ENCODE data around the gene TRIM14. TPM values are rescaled to one million over a fixed set of nuclear protein-coding genes. Genes with fewer than 3 reads are reported as not detected.
"Not testable (repeated sequence)": the region's sequence is repeated elsewhere in the genome, so short reads cannot be mapped to it uniquely, and the experiment has no call there.

Gene TRIM14
- polyA plus RNA-seq, 1 experiment = 9.9 TPM

DNA sequence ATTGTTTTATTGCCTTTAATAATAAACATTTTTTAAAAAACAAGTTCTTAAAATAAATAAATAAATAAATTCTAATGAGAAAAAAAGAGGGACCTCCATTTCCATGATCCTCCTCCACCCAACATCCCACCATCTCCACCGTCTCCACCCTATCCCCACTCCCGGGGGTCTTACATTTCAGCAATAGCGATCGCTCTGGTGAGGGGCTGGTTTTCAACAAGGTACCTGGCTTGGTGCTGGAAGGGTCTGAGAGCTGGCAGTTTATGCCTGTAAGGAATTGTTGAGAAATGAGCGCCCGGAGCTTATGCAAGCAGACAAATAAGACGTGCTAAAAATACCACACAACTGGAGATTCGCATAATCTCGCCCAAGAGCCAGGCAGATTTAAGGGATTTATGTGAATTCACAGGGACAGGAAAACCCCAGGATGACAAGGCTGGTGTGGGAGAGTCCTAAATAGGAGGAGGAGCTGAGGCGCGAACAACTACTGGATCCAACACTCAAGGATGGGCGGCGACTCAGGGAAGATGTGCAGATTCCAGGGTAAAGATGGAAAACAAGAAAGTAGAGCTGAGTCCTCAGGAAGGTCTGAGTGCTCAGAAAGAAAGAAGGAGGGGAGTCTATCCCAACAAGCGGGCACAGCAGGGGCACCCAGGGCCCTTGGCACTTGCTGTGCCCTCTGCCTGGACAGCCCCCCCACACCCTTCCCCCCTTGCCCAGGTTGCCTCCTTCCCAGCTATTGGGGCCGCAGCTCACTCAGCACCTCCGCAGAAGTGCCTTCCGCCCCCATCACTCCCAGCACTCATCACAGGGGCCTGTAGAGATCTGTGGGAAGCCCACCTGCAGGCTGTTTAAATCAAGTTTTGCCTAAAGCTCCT lies 27.0 kb downstream of the TRIM14 start:
- no peak overlapping the region for H3K4me3 ChIP-seq (ENCODE audit: low read depth, low read length)
- CTCF ChIA-PET = interaction anchor here (1.4 kb wide), 1 partner anchor 18 kb away, joined by 4 read pairs; no protein-coding TSS in a partner anchor
- no peak for DNase-seq (ENCODE audit: low read depth)
- H3K36me3 ChIP-seq (ENCODE audit: control insufficient read depth, insufficient read depth, low read length) = peaks cover 2% of the 10 kb centered on the region; the same call in 1 of the 2 replicates
- H3K27me3 ChIP-seq (ENCODE audit: control insufficient read depth, insufficient read depth, low read length) = no peaks in the 10 kb centered on the region
- TF ChIP-seq, protein P1, sequence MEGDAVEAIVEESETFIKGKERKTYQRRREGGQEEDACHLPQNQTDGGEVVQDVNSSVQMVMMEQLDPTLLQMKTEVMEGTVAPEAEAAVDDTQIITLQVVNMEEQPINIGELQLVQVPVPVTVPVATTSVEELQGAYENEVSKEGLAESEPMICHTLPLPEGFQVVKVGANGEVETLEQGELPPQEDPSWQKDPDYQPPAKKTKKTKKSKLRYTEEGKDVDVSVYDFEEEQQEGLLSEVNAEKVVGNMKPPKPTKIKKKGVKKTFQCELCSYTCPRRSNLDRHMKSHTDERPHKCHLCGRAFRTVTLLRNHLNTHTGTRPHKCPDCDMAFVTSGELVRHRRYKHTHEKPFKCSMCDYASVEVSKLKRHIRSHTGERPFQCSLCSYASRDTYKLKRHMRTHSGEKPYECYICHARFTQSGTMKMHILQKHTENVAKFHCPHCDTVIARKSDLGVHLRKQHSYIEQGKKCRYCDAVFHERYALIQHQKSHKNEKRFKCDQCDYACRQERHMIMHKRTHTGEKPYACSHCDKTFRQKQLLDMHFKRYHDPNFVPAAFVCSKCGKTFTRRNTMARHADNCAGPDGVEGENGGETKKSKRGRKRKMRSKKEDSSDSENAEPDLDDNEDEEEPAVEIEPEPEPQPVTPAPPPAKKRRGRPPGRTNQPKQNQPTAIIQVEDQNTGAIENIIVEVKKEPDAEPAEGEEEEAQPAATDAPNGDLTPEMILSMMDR (IDR thresholded peaks at IDR 0.05; ENCODE audit: insufficient read depth, low read depth, low read length) = no peak
- POLR2A ChIA-PET = no interaction called here

DNA sequence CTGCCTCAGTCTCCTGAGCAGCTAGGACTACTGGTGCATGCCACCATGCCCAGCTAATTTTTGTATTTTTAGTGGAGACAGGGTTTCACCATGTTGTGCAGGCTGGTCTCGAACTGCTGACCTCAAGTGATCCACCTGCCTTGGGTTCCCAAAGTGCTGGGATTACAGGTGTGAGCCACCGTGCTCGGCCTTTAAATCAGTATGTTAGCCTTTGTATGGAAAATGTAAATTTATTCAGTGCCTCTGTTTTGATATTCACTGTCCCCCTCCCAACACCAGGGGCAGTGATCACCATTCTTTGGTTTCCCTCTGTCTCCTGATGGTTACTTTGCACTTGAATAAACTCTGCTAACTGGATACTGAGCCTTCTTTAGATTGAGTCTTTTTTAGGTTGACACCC lies 28.3 kb downstream of the TRIM14 start:
- POLR2A ChIA-PET; H3K36me3 ChIP-seq (ENCODE audit: control insufficient read depth, insufficient read depth, low read length); DNase-seq (ENCODE audit: low read depth); H3K27me3 ChIP-seq (ENCODE audit: control insufficient read depth, insufficient read depth, low read length); H3K4me3 ChIP-seq (ENCODE audit: low read depth, low read length): not testable (repeated sequence)
- CTCF ChIA-PET = interaction anchor here (0.7 kb wide), 1 partner anchor 20 kb away, joined by 3 read pairs; no protein-coding TSS in a partner anchor

DNA sequence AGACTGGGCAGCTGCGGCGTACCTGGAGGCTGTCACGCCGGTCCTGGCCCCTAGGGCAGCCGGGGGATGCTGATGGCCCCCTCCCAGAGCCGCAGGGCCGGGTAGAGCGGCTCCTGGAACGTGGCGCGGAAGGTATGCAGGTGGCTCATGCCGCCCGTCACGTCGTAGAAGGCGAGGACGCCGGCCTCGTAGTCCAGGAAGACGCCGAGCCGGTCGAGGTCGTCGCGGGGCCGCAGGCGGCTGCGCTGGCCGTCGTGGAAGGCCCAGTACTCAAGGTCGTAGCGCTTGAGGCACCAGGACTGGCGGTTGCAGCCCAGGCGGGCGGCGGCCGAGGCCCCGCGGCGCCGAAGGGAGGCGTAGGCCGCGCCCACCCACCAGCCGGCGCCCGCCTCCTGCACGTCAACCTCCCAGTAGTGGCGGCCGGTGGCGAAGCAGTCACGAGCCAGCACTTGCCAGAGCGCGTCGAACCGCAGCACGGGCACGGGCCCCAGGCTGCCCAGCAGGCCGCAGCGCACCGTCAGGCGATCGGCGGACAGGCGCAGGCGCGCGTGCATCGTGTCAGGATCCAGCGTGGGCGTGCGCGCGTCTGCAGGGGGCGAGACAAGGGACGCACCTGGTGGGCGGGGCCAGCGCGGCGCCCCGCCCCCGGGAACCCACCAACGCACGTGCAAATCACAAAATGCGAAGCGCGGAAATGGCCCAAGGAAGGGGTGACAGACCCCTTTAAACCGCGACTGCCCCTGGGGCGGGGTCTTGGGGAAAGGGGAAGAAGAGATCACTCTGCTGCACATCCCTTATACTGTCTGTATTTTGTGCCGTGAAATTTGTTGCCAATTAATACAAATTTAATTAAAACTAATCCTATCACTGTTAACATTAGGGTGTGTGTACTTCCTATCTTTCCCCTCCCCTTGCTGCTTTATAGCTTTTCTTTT lies 31.3 kb downstream of the TRIM14 start:
- CTCF ChIA-PET = no interaction called here
- peak overlapping the region; percentile 17; the same call in 1 of the 2 replicates for H3K4me3 ChIP-seq (ENCODE audit: low read depth, low read length)
- TF ChIP-seq, protein P1 (IDR thresholded peaks at IDR 0.05; ENCODE audit: insufficient read depth, low read depth, low read length) = no peak
- POLR2A ChIA-PET = no interaction called here
- no peak for DNase-seq (ENCODE audit: low read depth)
- H3K36me3 ChIP-seq (ENCODE audit: control insufficient read depth, insufficient read depth, low read length) = peaks cover 4% of the 10 kb centered on the region; the same call in 1 of the 2 replicates
- H3K27me3 ChIP-seq (ENCODE audit: control insufficient read depth, insufficient read depth, low read length) = no peaks in the 10 kb centered on the region

DNA sequence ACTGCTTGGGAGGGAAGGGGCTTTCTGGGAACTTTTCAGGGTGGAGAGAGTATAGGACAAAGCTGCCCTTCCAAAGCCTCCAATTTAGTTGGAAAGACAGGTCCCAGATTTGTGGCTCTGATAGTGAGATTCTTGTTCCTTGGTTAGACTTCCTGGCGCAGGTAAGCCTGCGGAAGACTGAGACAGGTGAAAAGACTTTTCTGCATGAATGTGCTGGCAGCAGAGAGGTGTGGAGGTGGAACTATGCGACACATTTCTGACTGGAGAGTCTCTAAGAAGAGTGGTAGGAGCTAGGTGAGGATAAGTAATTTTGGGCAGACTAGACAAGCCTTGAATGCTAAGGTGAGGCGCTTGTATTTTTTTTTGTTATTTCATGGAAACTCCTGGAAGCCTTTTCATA lies 32.6 kb downstream of the TRIM14 start:
- H3K4me3 ChIP-seq (ENCODE audit: low read depth, low read length) = no peak overlapping the region
- TF ChIP-seq, protein P1 (IDR thresholded peaks at IDR 0.05; ENCODE audit: insufficient read depth, low read depth, low read length) = no peak
- H3K36me3 ChIP-seq (ENCODE audit: control insufficient read depth, insufficient read depth, low read length) = peaks cover 6% of the 10 kb centered on the region
- DNase-seq (ENCODE audit: low read depth) = no peak
- no peaks in the 10 kb centered on the region for H3K27me3 ChIP-seq (ENCODE audit: control insufficient read depth, insufficient read depth, low read length)
- ChIA-PET POLR2A (no interaction called here), CTCF (interaction anchor here (0.7 kb wide), 1 partner anchor 128 kb away, joined by 3 read pairs; no protein-coding TSS in a partner anchor)

DNA sequence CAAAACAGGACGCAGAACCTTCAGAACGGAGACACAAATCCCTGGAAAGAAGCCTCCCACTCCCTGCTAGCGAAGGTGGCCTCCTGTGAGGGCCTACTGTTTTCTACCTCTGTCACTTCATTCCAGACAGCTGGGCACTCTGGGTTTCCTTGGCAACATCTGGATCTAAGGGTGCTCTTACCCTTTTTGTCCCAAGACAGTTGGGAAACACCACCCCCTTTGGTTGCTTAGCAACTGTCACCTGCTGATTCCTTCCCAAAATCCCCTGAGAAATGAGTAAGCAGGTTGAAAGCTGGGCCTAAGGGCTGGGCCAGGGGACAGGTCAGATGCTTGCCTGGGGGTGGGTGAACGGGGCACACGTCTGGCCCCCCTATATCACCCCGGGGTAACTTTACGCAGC lies 33.1 kb downstream of the TRIM14 start:
- peaks cover 11% of the 10 kb centered on the region for H3K36me3 ChIP-seq (ENCODE audit: control insufficient read depth, insufficient read depth, low read length)
- no peaks in the 10 kb centered on the region for H3K27me3 ChIP-seq (ENCODE audit: control insufficient read depth, insufficient read depth, low read length)
- ChIA-PET CTCF (interaction anchor here (0.7 kb wide), 1 partner anchor 127 kb away, joined by 3 read pairs; no protein-coding TSS in a partner anchor), POLR2A (no interaction called here)
- DNase-seq (ENCODE audit: low read depth) = no peak
- TF ChIP-seq, protein P1 (IDR thresholded peaks at IDR 0.05; ENCODE audit: insufficient read depth, low read depth, low read length) = no peak
- no peak overlapping the region for H3K4me3 ChIP-seq (ENCODE audit: low read depth, low read length)

Measured in BJ (cell line).